ENCODE measurements around the gene WWP2. TPM values are rescaled to one million over a fixed set of nuclear protein-coding genes. Genes with fewer than 3 reads are reported as not detected.

The WWP2 gene
- total RNA-seq, 2 experiments from 2014 or later = 30.7 to 35.1 TPM

DNA sequence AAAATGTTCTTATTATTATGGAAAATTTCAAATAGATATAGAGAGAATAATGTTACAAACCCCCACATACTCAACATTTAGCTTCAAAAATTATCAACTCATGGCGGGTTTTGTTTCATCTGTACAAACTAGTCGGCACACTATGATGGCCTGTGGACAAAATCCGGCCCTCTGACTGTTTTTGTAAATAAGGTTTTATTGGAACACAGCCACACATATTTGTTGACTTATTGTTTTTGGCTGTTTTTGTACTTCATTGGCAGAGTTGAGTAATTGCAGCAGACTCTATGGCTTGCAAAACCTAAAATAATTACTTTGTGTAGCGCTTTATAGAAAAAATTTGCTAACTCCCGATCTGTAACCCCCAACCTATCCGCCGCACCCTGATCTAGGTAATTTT lies 147.6 kb downstream of the WWP2 start:
- intact Hi-C loops (cut with micrococcal nuclease) = no loop called here
- H3K27me3 Mint-ChIP-seq = no peaks in the 10 kb centered on the region
- ATAC-seq (no peak), DNase-seq (no peak)
- H3K9me3 Mint-ChIP-seq = no peaks in the 10 kb centered on the region
- H3K4me1 Mint-ChIP-seq (ENCODE audit: low read depth) = no peaks in the 10 kb centered on the region
- H3K4me3 Mint-ChIP-seq = no peak overlapping the region
- TF ChIP-seq, protein P1, sequence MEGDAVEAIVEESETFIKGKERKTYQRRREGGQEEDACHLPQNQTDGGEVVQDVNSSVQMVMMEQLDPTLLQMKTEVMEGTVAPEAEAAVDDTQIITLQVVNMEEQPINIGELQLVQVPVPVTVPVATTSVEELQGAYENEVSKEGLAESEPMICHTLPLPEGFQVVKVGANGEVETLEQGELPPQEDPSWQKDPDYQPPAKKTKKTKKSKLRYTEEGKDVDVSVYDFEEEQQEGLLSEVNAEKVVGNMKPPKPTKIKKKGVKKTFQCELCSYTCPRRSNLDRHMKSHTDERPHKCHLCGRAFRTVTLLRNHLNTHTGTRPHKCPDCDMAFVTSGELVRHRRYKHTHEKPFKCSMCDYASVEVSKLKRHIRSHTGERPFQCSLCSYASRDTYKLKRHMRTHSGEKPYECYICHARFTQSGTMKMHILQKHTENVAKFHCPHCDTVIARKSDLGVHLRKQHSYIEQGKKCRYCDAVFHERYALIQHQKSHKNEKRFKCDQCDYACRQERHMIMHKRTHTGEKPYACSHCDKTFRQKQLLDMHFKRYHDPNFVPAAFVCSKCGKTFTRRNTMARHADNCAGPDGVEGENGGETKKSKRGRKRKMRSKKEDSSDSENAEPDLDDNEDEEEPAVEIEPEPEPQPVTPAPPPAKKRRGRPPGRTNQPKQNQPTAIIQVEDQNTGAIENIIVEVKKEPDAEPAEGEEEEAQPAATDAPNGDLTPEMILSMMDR (IDR thresholded peaks at IDR 0.05) = no peak
- H3K27ac Mint-ChIP-seq = no peak overlapping the region
- CTCF ChIA-PET = interaction anchor here (3.3 kb wide), 1 partner anchor 20 kb away, joined by 17 read pairs; no protein-coding TSS in a partner anchor
- H3K36me3 Mint-ChIP-seq (ENCODE audit: low read depth) = no peaks in the 10 kb centered on the region
- POLR2A ChIA-PET = interaction anchor here (0.5 kb wide), 1 partner anchor 80 kb away, joined by 4 read pairs; no protein-coding TSS in a partner anchor

DNA sequence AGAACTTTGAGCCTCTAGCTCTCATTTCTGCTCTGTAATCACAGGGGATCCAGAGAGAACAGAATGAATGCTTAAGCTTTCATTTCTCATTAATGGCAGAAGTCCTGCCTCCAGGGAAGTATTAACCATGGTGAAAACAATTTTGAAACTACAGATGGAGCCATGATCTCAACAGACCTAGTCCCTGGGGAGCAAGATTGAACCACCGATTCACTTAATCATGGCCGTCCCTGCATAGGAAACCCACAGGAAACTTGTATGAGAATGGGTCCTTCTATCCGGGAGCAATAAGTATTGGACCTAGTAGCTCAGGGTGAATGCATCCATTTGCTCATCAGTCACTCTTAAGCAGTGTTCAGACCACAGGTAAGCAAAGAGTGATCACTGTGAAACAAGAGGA lies 148.8 kb downstream of the WWP2 start:
- Mint-ChIP-seq H3K4me1 (ENCODE audit: low read depth) (no peaks in the 10 kb centered on the region), H3K9me3 (no peaks in the 10 kb centered on the region), H3K27me3 (no peaks in the 10 kb centered on the region), H3K36me3 (ENCODE audit: low read depth) (no peaks in the 10 kb centered on the region), H3K27ac (no peak overlapping the region), H3K4me3 (no peak overlapping the region)
- no peak for ATAC-seq
- TF ChIP-seq, protein P1 (IDR thresholded peaks at IDR 0.05) = no peak
- CTCF ChIA-PET = interaction anchor here (3.3 kb wide), 1 partner anchor 19 kb away, joined by 17 read pairs; no protein-coding TSS in a partner anchor
- intact Hi-C loops (cut with micrococcal nuclease) = no loop called here
- POLR2A ChIA-PET = no interaction called here
- no peak for DNase-seq

DNA sequence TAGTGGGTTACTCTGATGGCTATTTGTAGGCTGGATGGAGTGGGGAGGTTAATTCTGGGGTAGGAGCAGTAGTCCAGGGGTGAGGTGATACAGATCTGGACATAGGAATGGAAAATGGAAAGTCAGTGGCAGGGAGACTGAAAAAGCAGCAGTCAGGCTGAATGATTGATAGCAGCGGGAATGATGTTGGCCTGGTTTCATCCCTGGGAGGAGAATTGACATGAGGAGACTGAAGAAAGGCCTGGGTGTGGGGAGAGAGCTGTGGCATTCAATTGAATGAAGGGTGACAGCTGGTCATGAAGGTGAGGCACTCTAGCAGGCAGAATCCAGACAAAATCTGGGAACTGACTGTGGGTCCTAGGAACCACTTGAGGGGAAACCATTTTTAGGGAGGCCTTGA lies 154.3 kb downstream of the WWP2 start:
- Mint-ChIP-seq H3K36me3 (ENCODE audit: low read depth) (peaks cover 4% of the 10 kb centered on the region), H3K27me3 (no peaks in the 10 kb centered on the region), H3K4me1 (ENCODE audit: low read depth) (no peaks in the 10 kb centered on the region), H3K4me3 (no peak overlapping the region), H3K9me3 (no peaks in the 10 kb centered on the region), H3K27ac (peak overlapping the region; percentile 19)
- intact Hi-C loops (cut with micrococcal nuclease) = no loop called here
- POLR2A ChIA-PET = interaction anchor here (0.7 kb wide), 1 partner anchor 14 kb away, joined by 5 read pairs; no protein-coding TSS in a partner anchor
- DNase-seq (no peak), ATAC-seq (no peak)
- CTCF ChIA-PET = interaction anchor here (2.5 kb wide), 1 partner anchor 14 kb away, joined by 13 read pairs; no protein-coding TSS in a partner anchor
- TF ChIP-seq, protein P1 (IDR thresholded peaks at IDR 0.05) = no peak

DNA sequence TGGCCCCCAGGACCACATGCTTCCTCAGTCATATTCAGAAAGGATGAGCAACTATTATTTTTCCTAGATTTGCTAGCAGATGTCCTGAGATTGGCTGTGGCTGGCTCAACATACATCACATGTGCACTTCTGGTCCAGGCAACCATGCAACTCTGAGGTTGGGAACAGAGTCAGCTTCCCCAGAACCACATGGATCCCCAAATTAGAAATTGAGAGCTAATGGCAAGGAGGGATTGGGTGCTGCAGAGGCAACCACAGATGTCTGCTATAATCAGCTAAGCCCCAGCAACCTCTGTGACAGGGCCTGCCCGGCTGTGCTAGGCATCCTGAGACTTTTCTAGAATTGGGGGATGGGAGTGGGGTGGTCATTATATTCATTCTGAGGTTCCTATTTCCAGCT lies 155.2 kb downstream of the WWP2 start:
- no peak for ATAC-seq
- ChIA-PET CTCF (interaction anchor here (2.5 kb wide), 1 partner anchor 13 kb away, joined by 13 read pairs; no protein-coding TSS in a partner anchor), POLR2A (no interaction called here)

DNA sequence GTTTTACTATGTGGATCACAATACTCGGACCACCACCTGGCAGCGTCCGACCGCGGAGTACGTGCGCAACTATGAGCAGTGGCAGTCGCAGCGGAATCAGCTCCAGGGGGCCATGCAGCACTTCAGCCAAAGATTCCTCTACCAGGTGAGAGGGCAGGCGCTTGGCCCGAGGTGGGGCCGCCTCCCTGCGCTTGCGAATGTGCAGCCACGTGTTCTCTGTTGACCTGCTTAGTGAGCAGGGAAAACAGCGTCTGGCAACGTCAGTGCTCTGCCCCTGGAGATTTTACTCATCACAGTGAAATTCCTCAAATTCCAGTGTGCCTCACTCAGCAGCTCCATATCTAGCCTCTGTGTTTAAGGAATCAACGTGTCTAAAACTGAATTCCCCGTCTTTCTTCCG lies 155.6 kb downstream of the WWP2 start:
- POLR2A ChIA-PET = no interaction called here

More for the DNA sequence above, 155.2 kb downstream of the WWP2 start:
- intact Hi-C loops (cut with micrococcal nuclease) = no loop called here
- H3K27me3 Mint-ChIP-seq = no peaks in the 10 kb centered on the region
- peaks cover 4% of the 10 kb centered on the region for H3K36me3 Mint-ChIP-seq (ENCODE audit: low read depth)
- H3K27ac Mint-ChIP-seq = no peak overlapping the region
- no peak overlapping the region for H3K4me3 Mint-ChIP-seq
- DNase-seq = no peak
- TF ChIP-seq, protein P1 (IDR thresholded peaks at IDR 0.05) = no peak
- no peaks in the 10 kb centered on the region for H3K4me1 Mint-ChIP-seq (ENCODE audit: low read depth)
- H3K9me3 Mint-ChIP-seq = no peaks in the 10 kb centered on the region

More for the DNA sequence above, 155.6 kb downstream of the WWP2 start:
- TF ChIP-seq, protein P1 (IDR thresholded peaks at IDR 0.05) = no peak
- CTCF ChIA-PET = interaction anchor here (2.5 kb wide), 1 partner anchor 12 kb away, joined by 13 read pairs; no protein-coding TSS in a partner anchor
- H3K36me3 Mint-ChIP-seq (ENCODE audit: low read depth) = peaks cover 4% of the 10 kb centered on the region
- DNase-seq (no peak), ATAC-seq (no peak)
- no peaks in the 10 kb centered on the region for H3K27me3 Mint-ChIP-seq
- H3K27ac Mint-ChIP-seq = no peak overlapping the region
- H3K4me3 Mint-ChIP-seq = no peak overlapping the region
- no peaks in the 10 kb centered on the region for H3K9me3 Mint-ChIP-seq
- H3K4me1 Mint-ChIP-seq (ENCODE audit: low read depth) = no peaks in the 10 kb centered on the region
- intact Hi-C loops (cut with micrococcal nuclease) = no loop called here
